ENCODE measurements around the gene RAB21. TPM values are rescaled to one million over a fixed set of nuclear protein-coding genes. Genes with fewer than 3 reads are reported as not detected.

RAB21 gene
- total RNA-seq, 4 donors from 2014 or later, result 12.9 to 49.5 (median 33.1) TPM

DNA sequence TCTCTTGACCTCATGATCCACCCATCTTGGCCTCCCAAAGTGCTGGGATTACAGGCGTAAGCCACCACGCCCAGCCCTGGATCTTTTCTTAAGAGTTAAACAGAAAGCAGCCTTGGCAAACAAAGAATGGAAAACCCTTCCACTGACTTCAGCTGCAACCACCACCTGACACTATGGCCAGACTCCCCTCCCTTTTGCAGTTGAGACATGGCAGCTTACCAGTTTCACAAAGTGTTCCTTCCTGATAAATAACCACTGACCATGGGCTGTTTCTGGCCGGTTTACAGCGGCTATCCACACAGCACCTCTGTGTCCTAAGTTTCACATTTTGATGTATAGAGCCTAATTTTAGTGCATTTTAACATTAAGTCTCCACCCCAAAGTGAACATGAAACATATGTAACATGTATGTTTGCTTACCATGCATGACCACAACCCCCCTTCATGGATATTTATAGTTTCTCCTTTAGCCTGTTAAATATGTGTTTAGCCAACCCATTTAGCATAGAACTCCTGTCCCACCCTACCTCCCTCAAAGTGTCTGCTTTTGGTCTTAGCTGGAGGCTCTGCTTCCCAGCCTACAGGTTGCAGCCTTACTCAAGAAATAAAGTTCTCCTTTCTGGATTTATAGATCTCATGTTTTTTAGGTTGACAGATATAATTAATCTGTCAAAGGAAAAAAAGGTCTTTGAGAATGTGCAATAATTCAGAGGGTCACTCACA lies 32.7 kb upstream of the RAB21 start:
- TF ChIP-seq, protein P1, sequence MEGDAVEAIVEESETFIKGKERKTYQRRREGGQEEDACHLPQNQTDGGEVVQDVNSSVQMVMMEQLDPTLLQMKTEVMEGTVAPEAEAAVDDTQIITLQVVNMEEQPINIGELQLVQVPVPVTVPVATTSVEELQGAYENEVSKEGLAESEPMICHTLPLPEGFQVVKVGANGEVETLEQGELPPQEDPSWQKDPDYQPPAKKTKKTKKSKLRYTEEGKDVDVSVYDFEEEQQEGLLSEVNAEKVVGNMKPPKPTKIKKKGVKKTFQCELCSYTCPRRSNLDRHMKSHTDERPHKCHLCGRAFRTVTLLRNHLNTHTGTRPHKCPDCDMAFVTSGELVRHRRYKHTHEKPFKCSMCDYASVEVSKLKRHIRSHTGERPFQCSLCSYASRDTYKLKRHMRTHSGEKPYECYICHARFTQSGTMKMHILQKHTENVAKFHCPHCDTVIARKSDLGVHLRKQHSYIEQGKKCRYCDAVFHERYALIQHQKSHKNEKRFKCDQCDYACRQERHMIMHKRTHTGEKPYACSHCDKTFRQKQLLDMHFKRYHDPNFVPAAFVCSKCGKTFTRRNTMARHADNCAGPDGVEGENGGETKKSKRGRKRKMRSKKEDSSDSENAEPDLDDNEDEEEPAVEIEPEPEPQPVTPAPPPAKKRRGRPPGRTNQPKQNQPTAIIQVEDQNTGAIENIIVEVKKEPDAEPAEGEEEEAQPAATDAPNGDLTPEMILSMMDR (IDR thresholded peaks at IDR 0.05), result no peak
- ATAC-seq (ENCODE audit: low FRiP score) (no peak), DNase-seq (ENCODE audit: low spot score) (no peak)

DNA sequence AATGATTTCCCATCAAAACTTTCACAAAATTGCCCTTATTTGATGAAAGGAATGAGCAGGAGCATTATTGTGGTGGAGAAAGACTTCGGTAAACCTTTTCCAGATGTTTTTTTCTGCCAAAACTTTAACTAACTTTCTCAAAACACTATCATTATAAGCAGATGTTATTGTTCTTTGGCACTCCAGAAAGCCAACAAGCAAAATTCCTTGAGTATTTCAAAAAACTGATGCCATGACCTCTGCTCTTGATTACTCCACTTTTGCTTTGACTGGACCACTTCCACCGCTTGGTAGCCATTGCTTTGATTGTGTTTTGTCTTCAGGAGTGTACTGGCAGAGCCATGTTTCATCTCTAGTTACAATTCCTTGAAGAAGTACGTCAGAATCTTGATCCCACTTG lies 29.7 kb upstream of the RAB21 start:
- no peak for ATAC-seq (ENCODE audit: low FRiP score)
- DNase-seq (ENCODE audit: low spot score), result no peak
- TF ChIP-seq, protein P1 (IDR thresholded peaks at IDR 0.05), result no peak

DNA sequence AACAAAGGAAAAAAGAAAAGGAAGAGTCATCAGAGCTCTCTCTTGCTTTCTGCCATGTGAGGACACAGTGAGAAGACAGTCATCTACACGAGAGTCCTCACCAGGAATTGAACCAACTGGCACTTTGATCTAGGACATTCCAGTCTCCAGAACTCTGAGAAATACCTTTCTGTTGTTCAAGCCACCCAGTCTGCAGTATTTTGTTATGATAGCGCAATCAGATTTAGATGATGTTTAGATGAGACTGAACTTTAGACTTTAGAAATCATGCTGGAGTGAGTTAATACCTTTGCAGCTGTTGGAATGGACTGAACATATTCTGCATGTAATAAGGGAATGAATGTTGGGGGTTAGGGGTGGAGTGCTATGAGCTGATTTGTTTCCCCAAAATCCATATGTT lies 28.1 kb upstream of the RAB21 start:
- TF ChIP-seq, protein P1 (IDR thresholded peaks at IDR 0.05), result no peak
- ATAC-seq (ENCODE audit: low FRiP score) (no peak), DNase-seq (ENCODE audit: low spot score) (no peak)

DNA sequence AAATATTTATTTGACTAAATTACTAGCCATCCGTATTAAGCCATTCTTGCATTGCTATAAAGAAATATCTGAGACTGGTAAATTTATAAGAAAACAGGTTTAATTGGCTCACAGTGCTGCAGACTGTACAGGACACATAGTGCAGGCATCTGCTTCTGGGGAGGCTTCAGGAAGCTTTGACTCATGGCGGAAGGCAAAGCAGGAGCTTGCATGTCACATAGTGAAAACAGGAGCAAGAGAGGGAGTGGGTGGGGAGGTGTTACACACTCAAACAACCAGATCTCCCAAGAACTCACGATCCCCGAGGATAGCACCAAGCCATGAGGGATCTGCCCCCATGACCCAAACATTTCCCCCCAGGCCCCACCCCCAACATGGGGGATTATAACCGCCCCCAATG lies 26.7 kb upstream of the RAB21 start:
- TF ChIP-seq, protein P1 (IDR thresholded peaks at IDR 0.05), result no peak
- DNase-seq (ENCODE audit: low spot score), result no peak
- ATAC-seq (ENCODE audit: low FRiP score), result no peak

DNA sequence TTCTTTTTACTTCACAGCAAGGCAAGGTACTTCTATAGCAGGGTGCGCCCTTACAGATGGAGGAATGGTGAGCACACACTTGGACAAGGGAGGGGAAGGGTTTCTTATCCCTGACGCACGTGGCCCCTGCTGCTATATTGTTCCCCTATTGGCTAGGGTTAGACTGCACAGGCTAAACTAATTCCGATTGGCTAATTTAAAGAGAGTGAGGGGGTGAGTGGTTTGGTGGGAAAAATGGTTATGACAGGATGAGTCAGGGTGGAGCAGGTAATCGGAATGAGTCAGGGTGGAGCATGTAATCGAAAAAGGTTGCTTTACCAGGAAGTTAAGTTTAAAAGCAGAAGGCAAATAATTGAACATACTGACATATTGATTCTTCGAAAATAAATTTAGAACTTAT lies 23.7 kb upstream of the RAB21 start:
- ATAC-seq (ENCODE audit: low FRiP score) (no peak), DNase-seq (ENCODE audit: low spot score) (no peak)
- TF ChIP-seq, protein P1 (IDR thresholded peaks at IDR 0.05), result no peak

DNA sequence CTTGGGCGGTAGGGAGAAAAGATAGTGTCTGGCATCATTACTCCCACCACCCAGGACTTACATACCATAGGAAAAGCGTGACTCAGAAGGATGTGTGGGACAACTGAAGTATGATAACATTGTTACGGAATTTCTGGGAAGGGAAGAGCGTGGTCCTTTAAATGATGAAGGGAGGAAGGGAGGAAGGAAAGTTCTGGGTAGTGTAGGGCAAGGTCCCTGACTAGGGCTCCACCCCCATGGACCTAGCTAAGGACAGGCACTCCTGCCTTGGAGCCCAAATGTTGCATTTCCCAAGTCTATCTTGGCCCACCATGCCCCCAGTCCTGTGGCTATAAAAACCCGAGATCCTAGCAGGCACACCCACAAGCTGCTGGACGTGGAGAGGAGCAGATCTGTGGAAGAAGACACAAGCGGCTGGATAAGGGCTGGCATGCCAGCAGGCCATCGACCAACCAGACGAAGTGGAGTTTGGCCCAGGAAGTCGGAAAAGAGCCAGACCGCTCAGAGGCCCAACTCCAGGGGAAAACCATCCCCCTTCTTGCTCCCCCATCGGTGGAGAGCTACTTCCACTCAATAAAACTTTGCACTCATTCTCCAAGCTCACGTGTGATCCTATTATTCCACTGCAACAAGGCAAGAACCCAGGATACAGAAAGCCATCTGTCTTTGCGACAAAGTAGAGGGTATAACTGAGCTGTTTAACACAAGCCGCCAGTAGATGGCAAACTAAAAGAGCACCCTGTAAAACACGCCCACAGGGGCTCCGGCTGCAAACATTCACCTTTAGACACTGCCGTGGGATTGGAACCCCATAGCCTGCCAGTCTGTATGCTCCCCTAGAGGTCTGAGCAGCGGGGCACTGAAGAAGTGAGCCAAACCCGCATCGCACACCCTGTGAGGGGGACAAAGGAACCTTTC lies 23.0 kb upstream of the RAB21 start:
- TF ChIP-seq, protein P1 (IDR thresholded peaks at IDR 0.05), result no peak
- DNase-seq (ENCODE audit: low spot score) (no peak), ATAC-seq (ENCODE audit: low FRiP score) (no peak)
